Activated CD8-positive, alpha-beta memory T cell treated with anti-CD3 and anti-CD28 coated beads, Interleukin-2, amount 50 U/mL, for 24 hours (primary cell): ENCODE measurements around the gene UBE3B.
"Not testable (repeated sequence)": the region's sequence is repeated elsewhere in the genome, so short reads cannot be mapped to it uniquely, and the experiment has no call there.

Experiments used
- DNase-seq: peaks from one replicate; pipeline ENCODE4 v3.0.0-alpha.2; 2020; ENCODE audit errors: extremely low read depth

Gene UBE3B

DNA sequence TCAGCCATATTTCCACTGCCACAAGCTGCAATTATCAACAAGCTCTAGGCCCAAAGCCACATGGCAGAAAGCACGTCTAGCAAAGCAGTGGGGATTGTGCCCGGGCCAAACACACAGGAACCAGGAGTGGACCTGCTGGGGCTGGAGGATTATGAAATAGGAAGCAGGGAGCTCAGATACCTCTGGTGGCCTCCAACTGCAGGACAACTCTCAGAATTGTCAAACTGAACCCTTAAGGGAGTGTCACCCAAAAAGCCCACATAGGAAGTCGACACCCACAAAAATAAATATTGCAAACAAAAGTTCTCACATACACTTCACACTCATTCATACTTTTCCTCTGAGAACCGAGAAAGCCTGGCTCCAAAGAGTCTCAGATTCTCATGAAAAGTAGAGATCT, 26.5 kb upstream of the UBE3B start:
- DNase-seq: no peak

DNA sequence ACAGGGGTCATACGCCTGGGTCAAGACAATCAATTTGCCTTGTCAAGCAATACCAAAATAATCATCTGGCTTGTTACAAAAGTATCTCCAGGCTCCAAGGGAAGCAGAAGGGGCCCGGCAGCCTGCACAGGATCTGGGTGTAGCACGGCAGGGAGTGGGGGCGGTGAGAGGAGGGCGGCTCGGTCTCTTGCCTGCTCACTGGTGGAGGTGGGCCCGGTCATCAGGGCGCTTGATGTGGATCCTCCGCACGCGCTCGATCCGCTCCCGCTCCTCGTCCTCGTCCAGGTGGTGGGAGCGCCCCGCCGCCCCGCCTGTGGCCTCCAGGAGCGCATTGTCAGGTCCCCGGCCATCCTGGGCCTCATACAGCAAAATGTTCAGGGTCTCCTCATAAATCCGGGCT, 26.0 kb upstream of the UBE3B start:
- no peak for DNase-seq

DNA sequence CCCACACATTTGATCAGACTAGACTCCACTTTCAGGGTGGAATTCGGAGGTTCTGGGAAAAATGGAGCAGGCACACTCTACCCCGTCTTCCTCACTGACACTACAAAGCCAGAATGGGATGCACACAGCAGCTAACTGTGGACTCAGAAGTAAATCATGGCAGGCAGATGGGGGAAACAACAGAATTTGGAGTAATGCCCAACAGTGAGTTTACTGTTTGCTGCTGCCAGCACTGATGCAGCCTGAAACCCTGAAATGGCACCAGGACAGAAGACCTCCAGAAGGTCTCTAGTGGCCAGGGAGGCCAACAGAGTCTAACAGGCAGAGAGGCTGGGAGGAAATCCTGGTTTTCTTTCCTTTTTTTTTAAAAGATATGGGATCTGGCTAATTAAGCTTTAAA, 24.9 kb upstream of the UBE3B start:
- no peak for DNase-seq

DNA sequence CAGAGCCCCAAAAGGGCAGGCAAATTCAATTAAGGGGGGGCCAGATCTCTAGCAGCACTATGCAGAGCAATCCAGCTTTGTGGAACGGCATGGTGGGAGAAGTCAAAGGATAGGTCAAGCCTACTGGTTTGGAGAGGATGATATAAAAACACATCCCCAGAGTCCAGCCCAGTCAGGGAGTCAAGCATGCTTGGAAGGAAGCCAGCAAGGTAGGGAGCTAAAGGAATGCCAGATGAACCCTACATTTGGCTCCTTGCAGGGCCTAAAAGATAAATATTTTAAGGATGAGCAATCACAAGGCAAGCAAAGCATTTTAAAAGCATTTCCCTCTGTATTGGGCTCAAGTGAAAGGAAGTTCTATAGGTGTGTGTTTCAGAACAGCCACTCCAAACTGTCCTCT, 21.7 kb upstream of the UBE3B start:
- no peak for DNase-seq

DNA sequence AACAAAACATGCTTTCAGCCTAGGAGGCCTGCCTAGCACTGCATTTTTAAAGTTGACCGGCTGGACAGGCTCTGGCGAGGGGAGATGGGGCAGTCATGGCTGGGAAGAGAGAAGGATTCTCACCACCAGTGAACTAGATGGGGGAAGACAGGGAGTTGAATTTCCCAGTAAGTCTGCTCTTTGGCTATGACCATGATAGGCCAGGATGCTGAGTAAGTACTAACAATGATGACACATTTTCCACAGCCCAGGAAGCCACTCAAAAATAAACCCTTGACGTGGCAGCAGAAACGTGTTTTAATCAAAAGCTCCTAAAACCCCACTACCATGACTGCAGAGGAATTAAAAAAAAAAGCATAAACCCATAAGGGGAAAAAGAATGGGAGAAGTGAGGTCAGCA, 19.3 kb upstream of the UBE3B start:
- DNase-seq: no peak

DNA sequence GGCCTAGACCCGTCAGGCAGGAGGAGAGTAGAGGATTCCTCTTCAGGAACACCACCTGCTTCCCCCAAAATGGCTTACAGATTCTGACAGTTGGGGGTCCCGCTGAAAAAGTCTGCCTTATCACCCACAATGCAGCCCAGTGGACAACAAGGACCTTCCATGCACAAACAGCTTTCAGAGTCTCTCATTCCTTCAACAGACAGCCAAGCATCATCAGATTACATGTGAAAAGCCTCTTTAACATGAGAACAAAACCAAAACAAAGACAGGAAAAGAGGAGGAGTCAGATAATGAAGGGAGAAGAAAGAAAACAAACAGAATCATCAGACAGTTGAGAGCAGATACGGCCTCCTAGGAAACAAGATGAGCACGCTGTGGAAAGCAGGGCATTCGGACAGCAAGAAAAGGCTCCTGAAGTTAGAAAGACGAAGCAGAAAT, 18.6 kb upstream of the UBE3B start:
- no peak for DNase-seq

DNA sequence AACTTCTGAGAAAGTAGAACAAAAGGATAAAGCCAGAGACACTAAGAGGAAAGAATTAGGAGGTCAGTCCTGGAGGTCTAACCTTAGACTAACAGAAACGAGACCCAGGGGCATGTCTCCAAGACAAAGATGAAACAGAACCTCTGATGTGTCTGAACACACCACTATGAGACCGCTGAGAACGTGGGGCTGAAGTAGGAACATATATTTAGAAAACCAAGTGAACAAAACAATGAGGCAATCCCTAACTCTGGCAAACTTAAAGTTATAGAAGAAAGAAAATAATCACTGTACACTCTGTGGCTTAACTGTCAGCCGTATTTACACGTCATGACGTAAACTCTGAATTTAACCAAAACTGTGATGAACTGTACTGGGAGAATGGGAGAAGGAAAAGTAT, 18.2 kb upstream of the UBE3B start:
- no peak for DNase-seq

DNA sequence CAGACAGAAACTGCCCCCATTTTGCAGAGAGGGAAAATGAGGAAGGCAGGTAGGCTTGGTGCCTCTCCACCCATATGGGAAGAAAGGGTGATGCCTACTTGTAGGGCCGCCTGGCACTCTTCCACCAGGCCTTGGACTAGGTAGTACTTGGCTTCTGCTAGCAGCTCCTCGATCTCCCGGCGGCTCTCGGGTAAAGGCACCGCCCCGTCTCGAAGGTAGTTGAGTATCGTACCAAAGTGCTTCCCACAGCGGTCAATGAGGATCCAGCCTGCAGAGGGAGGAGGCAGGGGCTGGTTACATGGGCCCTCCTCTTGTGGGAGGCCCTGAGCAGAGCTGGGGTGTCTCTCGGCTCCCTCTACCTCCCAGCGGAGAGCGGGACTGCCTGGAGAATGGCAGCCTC, 16.9 kb upstream of the UBE3B start:
- no peak for DNase-seq

DNA sequence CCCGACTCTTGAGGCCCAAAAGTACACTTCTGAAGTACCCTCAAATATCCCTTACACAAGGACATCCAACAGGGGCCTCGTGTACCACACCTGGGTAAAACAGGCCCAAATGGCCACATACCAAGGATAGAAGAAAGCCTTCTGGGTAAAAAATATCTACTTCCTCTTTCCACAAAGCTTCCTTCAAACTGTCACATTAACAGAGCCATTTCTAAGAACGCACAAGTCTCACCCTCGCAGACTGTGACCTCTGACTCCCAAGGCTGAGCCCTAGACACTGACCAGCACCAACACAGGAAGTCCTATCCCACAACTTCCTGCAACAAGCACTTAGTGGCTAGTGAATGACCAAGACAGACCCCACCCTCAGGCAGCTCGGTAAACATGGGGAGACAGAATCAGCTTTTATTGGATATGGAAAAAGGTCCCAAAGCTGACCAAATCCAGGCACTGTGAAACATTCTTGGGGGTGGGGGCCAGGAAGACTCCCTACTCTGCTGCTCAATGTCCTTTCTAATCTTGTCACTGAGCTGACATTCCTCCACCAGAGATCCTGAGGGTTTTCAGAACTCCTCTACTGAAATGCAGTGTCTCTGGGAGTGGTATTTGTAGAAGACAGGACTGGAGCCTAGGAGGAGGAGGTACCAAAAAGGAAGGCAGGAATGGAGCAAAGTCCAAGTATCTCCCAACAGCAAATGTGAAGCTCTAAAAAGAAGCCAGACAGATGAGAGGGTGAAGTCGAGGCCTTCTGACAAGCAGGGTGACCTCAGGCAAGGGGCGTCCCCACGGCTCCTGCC, 16.2 kb upstream of the UBE3B start:
- DNase-seq: no peak

DNA sequence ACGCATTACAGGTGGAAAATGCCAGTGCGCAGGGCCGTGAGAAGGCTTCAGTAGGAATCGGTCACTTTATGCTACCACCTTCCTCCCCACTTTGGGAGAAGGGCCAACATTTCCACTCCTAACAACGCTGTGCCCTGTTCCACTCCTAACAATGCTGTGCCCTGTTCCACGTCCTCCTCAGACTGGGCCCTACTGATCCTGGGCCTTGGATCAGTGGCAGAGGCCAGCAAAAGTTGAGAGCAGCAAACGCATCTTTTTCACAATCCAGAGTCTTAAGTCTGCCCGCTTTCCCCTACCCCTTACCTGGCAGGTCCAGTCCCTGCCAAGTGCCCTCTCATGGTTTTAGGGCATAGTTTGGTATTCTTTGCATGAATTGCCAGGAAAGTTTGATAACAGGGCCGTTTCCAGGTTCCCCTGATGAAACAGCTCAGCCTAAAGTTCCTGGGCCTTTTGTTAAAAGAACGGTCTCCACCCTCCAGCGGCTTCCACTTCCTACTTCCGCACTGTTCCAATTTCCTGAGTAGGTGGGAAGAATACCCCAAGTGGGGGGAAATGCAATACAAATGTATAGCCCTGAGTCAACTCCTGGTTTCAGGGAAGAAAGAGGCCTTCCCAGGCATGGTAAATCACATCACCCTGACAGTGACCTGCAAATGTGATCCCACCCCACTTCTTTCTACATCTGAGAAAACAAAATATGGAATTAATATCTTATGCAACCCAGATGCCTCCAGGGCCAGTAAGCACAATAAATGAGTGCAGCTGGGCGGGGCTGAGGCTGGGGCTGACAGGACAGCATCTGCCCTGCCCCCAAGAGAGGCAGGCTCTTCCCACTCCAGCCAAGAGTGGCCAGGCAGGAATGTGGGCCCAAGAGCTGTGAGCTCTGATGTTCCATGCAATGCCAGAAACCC, 15.3 kb upstream of the UBE3B start:
- no peak for DNase-seq

DNA sequence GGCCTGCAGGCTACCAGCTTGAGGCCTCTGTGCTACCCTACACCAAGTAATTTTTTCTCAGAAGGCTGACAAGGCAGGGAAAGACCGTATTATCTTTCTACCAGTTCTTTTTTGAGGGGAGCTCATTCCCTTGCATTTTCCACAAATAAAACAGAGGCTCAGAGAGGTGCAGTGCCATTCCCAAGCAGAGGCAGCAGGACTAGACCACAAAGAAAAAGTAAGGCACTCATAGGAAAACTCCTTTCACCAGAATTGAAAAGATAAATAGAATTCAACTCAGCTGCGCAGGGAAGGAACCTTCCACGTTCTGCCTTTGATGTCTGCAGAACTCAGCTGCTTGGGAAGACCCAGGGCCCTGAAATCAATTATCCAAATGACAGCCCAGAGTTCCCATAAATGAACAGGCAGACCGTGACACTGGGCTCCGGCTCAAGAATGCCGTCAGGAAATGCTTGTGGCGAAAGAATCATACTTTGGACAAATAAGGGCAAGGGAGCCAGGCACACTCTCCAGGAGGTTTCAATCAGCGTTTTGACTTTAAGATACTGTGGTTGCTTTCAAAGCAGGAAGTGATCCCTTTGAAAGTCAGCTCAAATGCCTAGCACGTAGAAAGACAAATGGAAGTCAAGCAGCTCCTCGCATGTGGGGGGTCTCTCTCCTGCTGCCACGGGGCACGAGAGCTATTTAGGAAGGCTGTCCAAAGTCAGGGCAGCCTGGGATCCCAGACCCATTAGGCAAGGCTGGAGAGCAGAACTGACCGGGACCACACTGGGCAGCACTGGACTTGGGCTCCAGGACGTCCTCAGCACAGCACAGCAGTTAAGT, 14.4 kb upstream of the UBE3B start:
- no peak for DNase-seq

DNA sequence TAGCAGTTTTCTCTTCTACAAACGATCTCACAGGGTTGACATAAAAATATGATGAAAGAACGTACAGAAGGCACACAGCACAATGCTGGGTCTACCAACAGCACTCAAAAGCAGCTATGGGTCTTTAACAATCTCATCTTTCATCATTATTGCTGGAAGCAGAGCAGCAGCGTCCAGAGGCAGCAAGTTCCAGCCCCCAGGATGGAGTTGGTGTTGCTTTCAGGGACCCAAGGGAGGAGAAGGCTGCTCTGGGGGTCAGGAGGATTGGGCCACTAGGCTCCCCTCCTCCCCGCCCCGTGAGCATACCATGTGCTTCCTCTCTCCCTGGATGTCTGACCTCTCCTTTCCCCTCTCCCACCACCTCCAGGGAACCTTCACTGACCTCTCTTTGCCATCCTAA, 13.7 kb upstream of the UBE3B start:
- DNase-seq: no peak

DNA sequence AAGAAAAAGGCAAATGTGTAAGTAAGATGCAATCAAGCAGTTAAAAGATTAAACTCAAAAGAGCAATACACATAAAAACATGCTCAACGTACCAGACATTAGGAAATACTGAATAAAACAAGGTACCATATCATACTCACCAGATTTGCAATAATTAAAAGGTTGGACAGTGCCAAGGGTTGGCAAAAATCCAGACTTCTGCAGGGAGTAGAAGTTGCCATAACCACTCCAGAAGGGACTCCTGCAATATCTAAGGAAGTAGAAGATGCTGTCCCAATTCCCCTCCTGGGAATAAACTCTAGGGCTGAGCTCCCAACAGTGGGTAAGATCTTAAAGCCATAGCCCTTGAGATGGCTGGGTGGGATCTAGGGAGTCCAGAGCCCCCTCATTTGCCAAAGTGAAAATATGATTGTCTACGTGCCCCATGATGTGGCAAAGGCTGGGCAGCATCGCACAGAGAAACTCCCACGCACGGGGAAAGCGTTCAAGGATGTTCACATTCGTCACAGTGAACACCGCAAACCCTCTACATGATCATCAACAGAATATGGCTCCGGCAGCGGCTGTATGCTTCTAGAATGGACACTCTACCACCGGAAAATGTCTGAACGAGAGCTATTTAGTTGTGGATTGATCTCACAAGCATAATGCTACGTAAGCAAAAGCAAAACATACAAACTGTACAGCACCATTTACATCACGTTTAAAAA, 12.6 kb upstream of the UBE3B start:
- DNase-seq: no peak

DNA sequence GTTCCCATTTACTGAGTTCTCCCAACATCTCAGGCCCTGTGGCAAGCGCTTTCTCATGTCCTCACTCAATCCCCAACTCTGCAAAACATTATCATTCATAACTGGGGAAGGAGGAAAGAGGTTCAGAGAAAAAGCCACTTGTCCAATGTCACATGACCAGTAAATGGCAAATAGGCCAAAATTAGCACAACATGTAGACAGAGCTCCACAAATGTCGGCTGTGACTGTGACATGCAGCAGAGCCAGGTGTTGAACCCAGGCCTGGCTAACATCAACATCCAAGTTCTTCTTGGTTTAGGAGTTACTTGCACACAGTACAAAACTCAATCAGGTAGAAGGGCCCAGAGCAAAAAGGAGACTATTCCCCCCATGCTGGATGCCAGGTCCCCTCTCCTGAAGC, 11.1 kb upstream of the UBE3B start:
- no peak for DNase-seq

DNA sequence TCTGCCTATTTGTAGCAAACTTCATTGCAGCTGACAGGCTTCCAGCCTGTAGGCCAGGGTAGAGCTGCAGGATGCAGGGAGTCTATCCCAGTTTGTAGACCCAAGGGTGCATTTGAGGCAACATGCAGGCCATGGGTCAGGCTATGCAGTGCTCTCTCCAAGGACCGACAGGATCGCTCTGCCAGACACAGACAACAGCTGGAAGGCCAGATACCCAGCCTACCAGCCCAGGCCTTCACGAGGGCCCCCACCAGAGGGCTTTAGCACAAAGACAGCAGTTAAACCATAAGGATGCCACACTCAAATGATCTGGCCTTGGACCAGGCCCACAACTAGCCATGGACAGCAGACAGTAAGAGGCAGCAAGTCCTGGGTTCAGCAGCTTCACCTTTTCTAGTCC, 10.6 kb upstream of the UBE3B start:
- DNase-seq: no peak

DNA sequence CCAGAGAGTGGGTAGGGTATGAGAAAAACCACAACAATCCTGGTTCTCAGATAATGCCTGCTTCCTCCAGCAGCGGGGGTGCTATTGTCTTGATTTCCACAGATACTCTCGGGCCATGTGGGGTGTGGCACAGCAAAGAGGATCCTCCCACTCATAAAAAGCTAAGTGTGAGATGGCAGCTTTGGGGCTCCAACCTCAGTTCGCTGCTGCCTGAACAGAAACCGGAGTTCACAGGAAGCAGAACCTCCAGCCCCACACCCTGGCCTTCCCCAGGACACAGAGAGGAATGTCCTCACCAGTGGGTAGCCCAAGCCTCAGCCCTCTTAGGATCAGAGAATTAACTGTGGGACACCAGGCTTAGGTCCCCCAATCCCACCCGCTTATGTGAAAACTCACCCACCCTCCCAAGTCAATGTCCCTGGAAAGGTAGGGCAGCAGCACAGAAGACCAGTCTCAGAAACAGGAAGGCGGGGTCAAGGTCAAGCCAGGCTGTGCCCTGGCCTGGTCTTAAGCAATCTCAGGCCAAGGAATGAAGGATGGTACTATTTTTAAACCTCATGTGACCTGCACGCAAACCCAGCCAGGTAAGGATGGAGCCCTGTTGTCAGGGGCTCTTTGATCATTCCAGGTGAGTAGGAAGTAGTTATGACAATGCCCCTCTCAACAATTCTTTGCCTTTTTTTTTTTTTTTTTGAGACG, 9.3 kb upstream of the UBE3B start:
- DNase-seq: no peak

DNA sequence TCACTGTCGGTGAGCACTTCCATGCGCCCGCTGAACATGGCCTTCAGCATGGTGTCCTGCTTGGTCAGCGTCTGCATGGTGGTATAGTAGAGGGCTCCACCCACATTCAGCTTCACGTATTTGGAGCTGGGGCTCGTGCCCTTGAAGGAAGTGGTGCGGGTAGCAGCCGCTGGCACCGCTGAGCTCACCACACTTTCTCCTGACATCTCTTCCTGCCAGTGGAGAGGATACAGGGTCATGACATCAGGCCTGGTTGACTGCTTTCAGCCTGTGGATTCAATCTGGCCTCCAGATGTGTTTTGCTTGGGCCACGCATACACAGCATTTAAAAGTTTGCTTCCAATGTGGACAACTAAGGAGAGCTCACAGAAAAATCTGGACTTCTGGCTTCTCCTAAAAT, 7.9 kb upstream of the UBE3B start:
- no peak for DNase-seq

DNA sequence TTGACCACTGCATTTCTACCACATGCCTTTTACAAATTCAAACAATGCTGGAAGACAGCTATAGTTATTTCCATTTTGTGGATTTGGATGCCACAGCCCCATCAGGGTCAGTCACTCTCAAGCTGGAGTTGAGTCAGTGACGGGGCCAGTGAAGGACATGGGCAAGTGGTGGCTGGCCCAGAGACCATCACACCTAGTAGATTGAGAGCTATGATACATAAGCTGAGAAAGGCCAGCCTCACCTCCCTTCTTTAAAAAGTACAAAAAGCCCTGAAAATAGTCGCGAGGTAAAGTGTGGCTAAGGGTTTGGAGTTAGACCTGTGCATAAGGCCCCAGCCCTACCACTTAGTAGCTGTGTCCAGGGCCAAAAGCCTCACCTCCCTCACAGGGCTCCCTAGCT, 4.4 kb upstream of the UBE3B start:
- DNase-seq: no peak

DNA sequence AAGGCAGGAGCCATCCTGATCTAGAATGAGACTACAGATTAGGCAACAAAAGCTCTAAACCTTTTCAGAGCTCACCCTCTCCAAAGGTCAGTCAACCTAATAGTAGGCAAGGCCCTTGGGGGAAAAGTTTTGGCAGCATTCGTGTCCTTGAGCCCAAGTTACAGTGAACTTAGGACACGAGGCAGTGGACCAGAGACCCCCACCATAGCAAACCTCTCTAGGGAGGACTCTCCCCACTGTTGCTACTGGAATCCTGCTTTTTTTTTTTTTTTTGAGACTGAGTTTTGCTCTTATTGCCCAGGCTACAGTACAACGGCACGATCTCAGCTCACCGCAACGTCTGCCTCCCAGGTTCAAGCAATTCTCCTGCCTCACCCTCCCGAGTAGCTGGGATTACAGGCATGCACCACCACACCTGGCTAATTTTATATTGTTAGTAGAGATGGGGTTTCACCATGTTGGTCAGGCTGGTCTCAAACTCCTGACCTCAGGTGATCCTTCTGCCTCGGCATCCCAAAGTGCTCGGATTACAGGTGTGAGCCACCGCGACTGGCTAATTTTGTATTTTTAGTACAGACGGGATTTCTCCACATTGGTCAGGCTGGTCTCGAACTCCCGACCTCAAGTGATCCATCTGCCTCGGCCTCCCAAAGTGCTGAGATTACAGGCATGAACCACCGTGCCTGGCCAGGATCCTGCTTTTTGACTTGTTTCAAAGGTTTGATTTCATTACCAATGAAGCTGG, 3.7 kb upstream of the UBE3B start:
- not testable (repeated sequence) for DNase-seq

DNA sequence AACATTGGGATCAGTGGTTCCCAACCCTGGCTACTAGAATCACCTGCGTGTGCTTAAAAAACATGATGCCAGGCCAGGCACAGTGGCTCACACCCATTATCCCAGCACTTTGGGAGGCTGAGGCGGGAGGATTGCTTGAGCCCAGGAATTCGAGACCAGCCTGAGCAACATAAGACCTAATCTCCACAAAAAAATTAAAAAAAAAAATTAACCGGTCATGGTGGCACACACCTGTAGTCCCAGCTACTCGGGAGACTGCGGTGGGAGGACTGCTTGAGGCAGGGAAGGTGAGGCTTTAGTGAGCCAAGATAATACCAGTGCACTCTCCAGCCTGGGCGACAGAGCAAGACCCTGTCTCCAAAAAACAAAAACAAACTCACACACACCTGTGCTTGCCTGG, 2.3 kb upstream of the UBE3B start:
- no peak for DNase-seq
